Mesenchymal stem cell (in vitro differentiated cells and primary cell): ENCODE results near the gene ARHGEF16.

Experiments used
- DNase-seq: peaks from one replicate; pipeline ENCODE4 v3.0.0-alpha.2; 2013
- H2AFZ ChIP-seq: one replicate; pipeline ENCODE4 v1.6.1; 2013; ENCODE audit warnings: low read depth, mild to moderate bottlenecking, control low read depth, inconsistent platforms, low read length, moderate library complexity
- H2AK5ac ChIP-seq: 2 replicates; pipeline ENCODE4 v1.6.1; 2013; ENCODE audit warnings: low read length, moderate library complexity, mild to moderate bottlenecking, inconsistent platforms; ENCODE audit not compliant: severe bottlenecking
- H2BK120ac ChIP-seq: one replicate; pipeline ENCODE4 v1.6.1; 2013; ENCODE audit warnings: low read depth, mild to moderate bottlenecking, inconsistent platforms, low read length, moderate library complexity
- H2BK12ac ChIP-seq, 2 experiments: one replicate each; pipeline ENCODE4 v1.6.1; 2013; ENCODE audit warnings: inconsistent platforms in 2 of 2, low read length in 2 of 2, mild to moderate bottlenecking in 2 of 2, moderate library complexity in 2 of 2, control low read depth in 1 of 2
- H2BK15ac ChIP-seq: one replicate; pipeline ENCODE4 v1.6.1; 2013; ENCODE audit warnings: mild to moderate bottlenecking, low read depth, inconsistent platforms; ENCODE audit not compliant: poor library complexity, severe bottlenecking
- H2BK5ac ChIP-seq: 2 replicates; pipeline ENCODE4 v1.6.1; 2013; ENCODE audit warnings: low read depth, mild to moderate bottlenecking, low read length, control low read depth, inconsistent platforms; ENCODE audit not compliant: poor library complexity, severe bottlenecking
- H3K14ac ChIP-seq, 2 experiments: one replicate each; pipeline ENCODE4 v1.6.1; 2013; ENCODE audit warnings: inconsistent platforms in 2 of 2, low read length in 2 of 2, control low read depth in 1 of 2, mild to moderate bottlenecking in 1 of 2, moderate library complexity in 1 of 2
- H3K18ac ChIP-seq, 2 experiments: one replicate each; pipeline ENCODE4 v1.6.1; 2013; ENCODE audit warnings: inconsistent platforms in 2 of 2, low read length in 2 of 2, control low read depth in 1 of 2, low read depth in 1 of 2, mild to moderate bottlenecking in 1 of 2
- H3K23ac ChIP-seq, 2 experiments: one replicate each; pipeline ENCODE4 v1.6.1; 2013; ENCODE audit warnings: inconsistent platforms in 2 of 2, low read length in 2 of 2, mild to moderate bottlenecking in 2 of 2, moderate library complexity in 2 of 2, control low read depth in 1 of 2
- H3K27ac ChIP-seq: 2 replicates; pipeline ENCODE4 v1.5.1; 2013; ENCODE audit warnings: mild to moderate bottlenecking, moderate library complexity, low read length, control low read depth, inconsistent platforms; ENCODE audit not compliant: poor library complexity, severe bottlenecking
- H3K27me3 ChIP-seq, 2 experiments: 2 replicates each; pipeline versions ENCODE4 v1.6.1 to v1.7.0; 2013; ENCODE audit warnings: low read length in 2 of 2, mild to moderate bottlenecking in 2 of 2, moderate library complexity in 2 of 2, control low read depth in 1 of 2, inconsistent platforms in 1 of 2; ENCODE audit not compliant: control insufficient read depth in 1 of 2, insufficient read depth in 1 of 2
- H3K36me3 ChIP-seq, 2 experiments: 2 replicates each; pipeline versions ENCODE4 v1.6.1 to v1.7.0; 2013; ENCODE audit warnings: low read length in 2 of 2, control low read depth in 1 of 2, inconsistent platforms in 1 of 2, low read depth in 1 of 2, mild to moderate bottlenecking in 1 of 2; ENCODE audit not compliant: insufficient read depth in 2 of 2, control insufficient read depth in 1 of 2
- H3K4ac ChIP-seq, 2 experiments: one replicate each; pipeline ENCODE4 v1.6.1; 2013; ENCODE audit warnings: inconsistent platforms in 2 of 2, low read length in 2 of 2, mild to moderate bottlenecking in 2 of 2, moderate library complexity in 2 of 2, control low read depth in 1 of 2, low read depth in 1 of 2
- H3K4me1 ChIP-seq: 2 replicates; pipeline ENCODE4 v1.6.1; 2013; ENCODE audit warnings: low read depth, low read length, control low read depth; ENCODE audit not compliant: control insufficient read depth, insufficient read depth
- H3K4me2 ChIP-seq: 2 replicates; pipeline ENCODE4 v1.6.1; 2013; ENCODE audit warnings: low read length, mild to moderate bottlenecking, inconsistent platforms; ENCODE audit not compliant: poor library complexity, severe bottlenecking
- H3K4me3 ChIP-seq, 2 experiments: 2 replicates each; pipeline versions ENCODE4 v1.5.1 to v1.7.0; 2013; ENCODE audit warnings: low read length in 2 of 2, mild to moderate bottlenecking in 2 of 2, control low read depth in 1 of 2, low read depth in 1 of 2; ENCODE audit not compliant: insufficient read depth in 1 of 2
- H3K79me1 ChIP-seq: replicated peaks from 2 replicates; pipeline ENCODE4 v1.6.1; 2013; ENCODE audit warnings: mild to moderate bottlenecking, control low read depth, low read length, inconsistent platforms; ENCODE audit not compliant: poor library complexity, severe bottlenecking
- H3K9ac ChIP-seq: 2 replicates; pipeline ENCODE4 v1.7.0; 2013; ENCODE audit warnings: mild to moderate bottlenecking, low read length, moderate library complexity
- H3K9me3 ChIP-seq: 2 replicates; pipeline ENCODE4 v1.7.0; 2013; ENCODE audit warnings: mild to moderate bottlenecking, low read length; ENCODE audit not compliant: control insufficient read depth
- H4K8ac ChIP-seq: one replicate; pipeline ENCODE4 v1.6.1; 2013; ENCODE audit warnings: inconsistent platforms, mild to moderate bottlenecking, low read length, moderate library complexity
- H4K91ac ChIP-seq: one replicate; pipeline ENCODE4 v1.6.1; 2013; ENCODE audit warnings: mild to moderate bottlenecking, low read length, inconsistent platforms
- WGBS: methylation state at CpG from one replicate; pipeline ENCODE4 v1.1.7; 2013; ENCODE audit warnings: mixed read lengths; 5-methylcytosine and 5-hydroxymethylcytosine counted together

ARHGEF16 gene

DNA sequence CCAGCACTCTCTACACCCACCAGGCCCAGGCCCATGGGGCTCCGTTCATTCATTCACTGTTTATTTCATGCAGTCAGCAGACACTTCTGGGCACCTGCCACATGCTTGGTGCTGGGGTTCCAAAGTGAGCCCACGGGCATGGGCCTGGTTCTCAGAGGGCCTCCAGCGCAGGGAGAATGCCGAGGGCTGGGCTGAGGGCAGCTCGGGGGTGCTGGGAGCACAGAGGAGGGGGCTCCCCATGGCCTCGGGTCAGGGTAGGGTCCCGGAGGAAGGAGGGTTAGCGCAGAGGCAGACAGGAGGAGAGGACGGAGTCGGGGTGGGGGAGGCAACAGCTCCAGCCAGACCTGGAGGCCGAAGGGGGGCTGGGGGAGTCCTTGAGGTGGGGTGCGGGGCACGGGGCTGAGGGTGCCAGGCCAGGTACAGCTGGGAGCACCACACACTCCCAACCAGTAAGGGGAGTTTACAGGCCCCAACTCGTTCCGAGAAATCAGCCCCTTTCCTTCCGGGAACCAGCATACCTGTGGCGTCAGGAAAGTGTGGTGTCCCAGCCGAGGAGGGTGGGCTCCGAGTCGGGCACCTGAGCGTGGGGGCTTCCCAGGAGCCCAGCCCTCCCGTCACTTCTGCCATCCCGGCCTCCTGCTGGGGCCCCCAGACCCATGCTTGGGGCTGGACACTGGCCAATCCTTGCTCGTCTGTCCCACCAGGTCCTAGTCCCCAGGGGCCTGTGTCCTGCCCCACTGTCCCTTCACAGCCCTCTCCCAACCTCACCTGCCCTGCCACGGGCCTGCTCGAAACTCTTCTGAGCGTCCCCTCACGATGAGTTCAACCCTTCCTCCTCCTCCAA lies 10.8 kb downstream of the ARHGEF16 start:
- no peaks in the 10 kb centered on the region for H3K9me3 ChIP-seq
- H2BK5ac ChIP-seq: no peak overlapping the region
- no peak overlapping the region for H3K23ac ChIP-seq
- 80% methylated on average over 19 of the region's 28 CpGs for WGBS
- no peak overlapping the region for H4K8ac ChIP-seq
- H2BK120ac ChIP-seq: no peak overlapping the region
- H3K18ac ChIP-seq: no peak overlapping the region
- H3K36me3 ChIP-seq: no peaks in the 10 kb centered on the region
- no peak overlapping the region for H2AK5ac ChIP-seq
- no peak overlapping the region for H3K4me3 ChIP-seq
- no peak overlapping the region for H3K14ac ChIP-seq
- no peak overlapping the region for H4K91ac ChIP-seq
- H3K27ac ChIP-seq: no peak overlapping the region
- H3K4ac ChIP-seq: no peak overlapping the region
- H3K27me3 ChIP-seq: peaks cover 0 to 81% of the 10 kb centered on the region in 2 experiments
- no peaks in the 10 kb centered on the region for H3K79me1 ChIP-seq
- DNase-seq: no peak
- H3K9ac ChIP-seq: no peak overlapping the region
- H2AFZ ChIP-seq: no peak overlapping the region
- H2BK12ac ChIP-seq: no peak overlapping the region
- H3K4me2 ChIP-seq: no peak overlapping the region
- H2BK15ac ChIP-seq: no peak overlapping the region
- peaks cover 27% of the 10 kb centered on the region for H3K4me1 ChIP-seq

DNA sequence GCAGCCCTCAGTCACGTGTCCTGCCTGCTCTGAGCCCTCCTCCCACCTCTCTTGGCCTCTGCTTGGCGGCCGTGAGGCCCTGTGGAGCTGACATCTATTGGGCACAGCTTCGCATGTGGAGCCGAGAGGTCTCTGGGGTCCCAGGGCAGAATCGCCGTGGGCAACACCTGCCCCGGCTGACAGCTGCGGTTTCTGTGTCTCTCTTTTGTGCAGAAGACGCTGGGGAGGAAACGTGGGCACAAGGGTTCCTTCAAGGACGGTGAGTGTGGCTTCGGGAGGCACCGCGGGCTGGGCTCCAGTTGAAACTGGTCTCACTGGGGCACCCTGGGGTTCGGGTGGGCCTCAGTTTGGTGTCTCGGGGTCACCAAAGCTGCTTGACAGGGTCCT lies 11.5 kb downstream of the ARHGEF16 start:
- no peak for DNase-seq
- no peak overlapping the region for H3K4me3 ChIP-seq
- H3K27me3 ChIP-seq: peaks cover 0 to 75% of the 10 kb centered on the region in 2 experiments
- no peak overlapping the region for H2BK15ac ChIP-seq
- no peaks in the 10 kb centered on the region for H3K9me3 ChIP-seq
- no peaks in the 10 kb centered on the region for H3K79me1 ChIP-seq
- 95% methylated on average over 17 of the region's 17 CpGs for WGBS
- H3K9ac ChIP-seq: no peak overlapping the region
- H3K27ac ChIP-seq: no peak overlapping the region
- no peak overlapping the region for H2BK12ac ChIP-seq
- no peak overlapping the region for H3K4me2 ChIP-seq
- H2AFZ ChIP-seq: no peak overlapping the region
- H3K18ac ChIP-seq: no peak overlapping the region
- H2BK120ac ChIP-seq: no peak overlapping the region
- H2BK5ac ChIP-seq: no peak overlapping the region
- H4K8ac ChIP-seq: no peak overlapping the region
- H3K4ac ChIP-seq: no peak overlapping the region
- no peak overlapping the region for H2AK5ac ChIP-seq
- no peak overlapping the region for H4K91ac ChIP-seq
- no peak overlapping the region for H3K14ac ChIP-seq
- no peak overlapping the region for H3K23ac ChIP-seq
- no peaks in the 10 kb centered on the region for H3K36me3 ChIP-seq
- H3K4me1 ChIP-seq: peaks cover 27% of the 10 kb centered on the region

DNA sequence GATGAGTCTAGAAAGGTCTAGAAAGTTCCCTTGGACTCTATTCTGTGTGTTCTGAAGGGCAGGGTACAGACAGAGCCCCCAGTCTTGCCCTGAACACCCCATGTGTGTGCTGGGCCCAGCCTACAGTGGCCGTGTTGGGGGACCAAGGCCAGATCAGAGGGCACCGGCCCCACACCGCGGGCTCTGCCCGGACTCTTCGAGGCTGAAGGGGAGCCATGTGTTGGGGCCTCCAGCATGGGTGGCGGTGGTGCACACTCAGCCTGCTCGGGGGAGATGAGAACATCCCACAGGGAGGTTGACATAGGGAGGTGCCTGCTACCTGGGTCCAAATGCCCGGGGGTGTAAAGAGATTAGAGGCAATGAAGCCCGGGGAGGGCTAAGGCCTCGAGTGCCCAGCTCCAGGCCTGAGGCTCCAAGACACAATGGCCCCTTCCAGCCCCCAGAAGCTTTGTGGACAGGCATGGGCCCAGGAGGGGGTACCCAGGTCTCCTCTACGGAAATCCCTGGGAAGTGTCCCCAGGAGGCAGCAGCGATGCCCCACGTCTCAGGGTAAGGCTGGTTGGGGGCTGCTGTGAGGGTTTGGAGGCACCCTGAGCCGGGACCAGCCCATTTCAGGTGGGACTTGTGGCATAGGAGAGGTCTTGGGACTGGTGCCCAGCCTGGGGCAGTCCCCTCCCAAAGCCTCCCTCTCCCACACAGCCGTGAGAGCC lies 12.1 kb downstream of the ARHGEF16 start:
- Histone ChIP-seq H2BK12ac (no peak overlapping the region), H3K23ac (no peak overlapping the region), H3K79me1 (no peaks in the 10 kb centered on the region), H3K27ac (no peak overlapping the region), H2AFZ (no peak overlapping the region), H2BK120ac (no peak overlapping the region), H3K14ac (no peak overlapping the region), H4K91ac (no peak overlapping the region), H2AK5ac (no peak overlapping the region), H4K8ac (no peak overlapping the region), H3K4me1 (peaks cover 29% of the 10 kb centered on the region), H2BK15ac (peak overlapping the region; percentile 26), H2BK5ac (no peak overlapping the region), H3K4me2 (no peak overlapping the region), H3K18ac (no peak overlapping the region), H3K4ac (no peak overlapping the region), H3K36me3 (no peaks in the 10 kb centered on the region), H3K27me3 (peaks cover 0 to 69% of the 10 kb centered on the region in 2 experiments), H3K9me3 (no peaks in the 10 kb centered on the region), H3K4me3 (no peak overlapping the region), H3K9ac (no peak overlapping the region)
- WGBS: 95% methylated on average over 16 of the region's 16 CpGs
- no peak for DNase-seq
